MG63 (cell line): ENCODE measurements around the gene SYCP2. TPM values are rescaled to one million over a fixed set of nuclear protein-coding genes. Genes with fewer than 3 reads are reported as not detected.
"Not testable (repeated sequence)": the region's sequence is repeated elsewhere in the genome, so short reads cannot be mapped to it uniquely, and the experiment has no call there.

ENCODE experiments used
- DNase-seq: peaks from one replicate; pipeline ENCODE4 v3.0.0-alpha.2; 2020
- H3K27me3 ChIP-seq: fragments of 250-450 bp; sonication (Bioruptor Pico); 2 replicates; pipeline ENCODE4 v1.5.1; 2020; ENCODE audit warnings: mild to moderate bottlenecking, moderate library complexity
- H3K36me3 ChIP-seq: fragments of 250-450 bp; sonication (Bioruptor Pico); 2 replicates; pipeline ENCODE4 v1.5.1; 2020; ENCODE audit warnings: mild to moderate bottlenecking, moderate library complexity
- H3K4me3 ChIP-seq: fragments of 250-450 bp; sonication (Bioruptor Pico); 2 replicates; pipeline ENCODE4 v1.5.1; 2020; ENCODE audit warnings: mild to moderate bottlenecking, moderate library complexity
- H3K9me3 ChIP-seq: fragments of 250-450 bp; sonication (Bioruptor Pico); 2 replicates; pipeline ENCODE4 v1.5.1; 2020; ENCODE audit warnings: mild to moderate bottlenecking, moderate library complexity
- total RNA-seq: library from RNA; depleted of rRNA; stranded (reverse); fragments of >200 nt; shearing (Covaris generic); gene quantifications from 2 replicates; pipeline ENCODE4 v1.2.3, GENCODE V29; 2014; ENCODE audit warnings: low replicate concordance; rRNA removed

The SYCP2 gene, protein sequence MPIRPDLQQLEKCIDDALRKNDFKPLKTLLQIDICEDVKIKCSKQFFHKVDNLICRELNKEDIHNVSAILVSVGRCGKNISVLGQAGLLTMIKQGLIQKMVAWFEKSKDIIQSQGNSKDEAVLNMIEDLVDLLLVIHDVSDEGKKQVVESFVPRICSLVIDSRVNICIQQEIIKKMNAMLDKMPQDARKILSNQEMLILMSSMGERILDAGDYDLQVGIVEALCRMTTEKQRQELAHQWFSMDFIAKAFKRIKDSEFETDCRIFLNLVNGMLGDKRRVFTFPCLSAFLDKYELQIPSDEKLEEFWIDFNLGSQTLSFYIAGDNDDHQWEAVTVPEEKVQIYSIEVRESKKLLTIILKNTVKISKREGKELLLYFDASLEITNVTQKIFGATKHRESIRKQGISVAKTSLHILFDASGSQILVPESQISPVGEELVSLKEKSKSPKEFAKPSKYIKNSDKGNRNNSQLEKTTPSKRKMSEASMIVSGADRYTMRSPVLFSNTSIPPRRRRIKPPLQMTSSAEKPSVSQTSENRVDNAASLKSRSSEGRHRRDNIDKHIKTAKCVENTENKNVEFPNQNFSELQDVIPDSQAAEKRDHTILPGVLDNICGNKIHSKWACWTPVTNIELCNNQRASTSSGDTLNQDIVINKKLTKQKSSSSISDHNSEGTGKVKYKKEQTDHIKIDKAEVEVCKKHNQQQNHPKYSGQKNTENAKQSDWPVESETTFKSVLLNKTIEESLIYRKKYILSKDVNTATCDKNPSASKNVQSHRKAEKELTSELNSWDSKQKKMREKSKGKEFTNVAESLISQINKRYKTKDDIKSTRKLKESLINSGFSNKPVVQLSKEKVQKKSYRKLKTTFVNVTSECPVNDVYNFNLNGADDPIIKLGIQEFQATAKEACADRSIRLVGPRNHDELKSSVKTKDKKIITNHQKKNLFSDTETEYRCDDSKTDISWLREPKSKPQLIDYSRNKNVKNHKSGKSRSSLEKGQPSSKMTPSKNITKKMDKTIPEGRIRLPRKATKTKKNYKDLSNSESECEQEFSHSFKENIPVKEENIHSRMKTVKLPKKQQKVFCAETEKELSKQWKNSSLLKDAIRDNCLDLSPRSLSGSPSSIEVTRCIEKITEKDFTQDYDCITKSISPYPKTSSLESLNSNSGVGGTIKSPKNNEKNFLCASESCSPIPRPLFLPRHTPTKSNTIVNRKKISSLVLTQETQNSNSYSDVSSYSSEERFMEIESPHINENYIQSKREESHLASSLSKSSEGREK (N-terminal part only)
- total RNA-seq, result 0.16 and 1.2 TPM in 2 replicates

DNA sequence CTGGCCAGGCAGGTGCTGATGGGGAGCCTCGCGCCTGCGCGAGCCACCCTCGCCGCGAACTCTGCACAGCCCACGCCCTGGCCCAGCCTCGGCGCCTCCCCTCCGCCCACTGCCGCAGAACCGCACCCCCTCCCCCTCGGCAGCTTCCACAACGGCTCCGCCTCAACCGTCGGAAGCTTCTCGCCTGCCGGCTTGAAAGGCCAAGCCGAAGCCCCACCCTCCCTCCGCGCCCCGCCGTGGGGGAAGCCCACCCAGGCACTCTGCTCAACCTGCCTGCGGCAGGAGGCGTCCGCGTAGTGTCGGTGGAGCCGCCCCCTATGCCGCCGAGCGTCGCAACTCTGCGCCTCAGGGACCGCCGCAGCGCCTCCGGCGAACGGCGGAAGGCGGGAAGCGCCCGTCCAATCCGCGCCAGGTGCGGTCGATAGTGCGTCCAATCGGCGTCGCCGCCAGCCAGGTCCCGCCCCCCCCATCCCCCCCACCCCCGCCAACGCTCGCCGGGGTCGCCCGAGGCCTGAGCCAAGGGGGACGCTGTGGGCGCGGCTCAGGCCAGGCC is at the start of gene SYCP2:
SYCP2 (minus strand) TSS at position 342 of the 553 bp plus-strand sequence. CDS start 11,224 bp downstream, outside the sequence.
- peak; percentile 62 for DNase-seq

DNA sequence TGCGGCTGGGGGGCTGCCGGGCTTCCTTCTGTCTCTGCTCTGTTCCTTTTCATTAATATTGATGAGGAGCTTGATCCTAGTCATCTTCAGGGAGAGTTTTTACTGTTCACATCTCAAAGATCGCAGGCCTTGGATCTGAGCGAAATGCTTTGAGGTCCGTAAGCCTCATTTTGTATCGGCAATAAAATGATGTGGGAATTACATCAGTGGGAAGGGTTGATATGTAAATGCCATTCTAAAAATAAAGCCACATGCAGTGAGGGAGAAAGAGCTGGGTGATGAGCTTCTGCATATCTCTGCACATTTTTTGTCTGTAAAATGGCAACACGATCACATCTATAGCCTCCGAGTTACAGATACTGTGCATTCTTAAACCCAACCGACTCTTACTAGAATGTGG is 49.6 kb upstream of the SYCP2 start:
- Histone ChIP-seq H3K4me3 (no peak overlapping the region), H3K36me3 (no peaks in the 10 kb centered on the region), H3K9me3 (no peaks in the 10 kb centered on the region), H3K27me3 (no peaks in the 10 kb centered on the region)
- DNase-seq, result no peak

More for the DNA sequence above, at the start of gene SYCP2:
- Histone ChIP-seq H3K4me3 (peak within 1 kb of the TSS; percentile 72), H3K36me3 (peaks cover 3% of the 10 kb centered on the region; the same call in 1 of the 2 replicates), H3K9me3 (no peaks in the 10 kb centered on the region), H3K27me3 (no peaks in the 10 kb centered on the region)

DNA sequence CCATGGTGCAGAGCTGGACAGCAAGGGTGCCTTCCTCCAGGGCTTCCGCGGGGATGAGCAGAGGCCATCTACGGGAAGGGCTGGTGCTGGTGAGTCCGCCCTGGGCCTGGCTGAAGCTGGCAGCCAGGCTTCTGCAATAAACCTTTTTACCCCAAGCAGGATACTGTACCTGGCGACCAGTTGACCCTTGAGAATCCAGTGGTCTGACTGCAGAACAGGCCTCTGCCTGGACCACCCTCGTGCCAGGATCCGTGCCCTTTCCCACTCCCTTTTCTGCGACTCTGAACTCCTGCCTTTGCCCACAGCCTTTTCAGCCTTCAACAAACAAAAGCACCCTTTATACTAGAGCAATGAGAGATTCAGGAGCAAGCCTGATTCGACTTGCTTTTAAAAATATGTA is 43.6 kb upstream of the SYCP2 start:
- H3K4me3 ChIP-seq, result no peak overlapping the region
- H3K9me3 ChIP-seq, result no peaks in the 10 kb centered on the region
- DNase-seq, result no peak
- no peaks in the 10 kb centered on the region for H3K27me3 ChIP-seq
- H3K36me3 ChIP-seq, result no peaks in the 10 kb centered on the region

DNA sequence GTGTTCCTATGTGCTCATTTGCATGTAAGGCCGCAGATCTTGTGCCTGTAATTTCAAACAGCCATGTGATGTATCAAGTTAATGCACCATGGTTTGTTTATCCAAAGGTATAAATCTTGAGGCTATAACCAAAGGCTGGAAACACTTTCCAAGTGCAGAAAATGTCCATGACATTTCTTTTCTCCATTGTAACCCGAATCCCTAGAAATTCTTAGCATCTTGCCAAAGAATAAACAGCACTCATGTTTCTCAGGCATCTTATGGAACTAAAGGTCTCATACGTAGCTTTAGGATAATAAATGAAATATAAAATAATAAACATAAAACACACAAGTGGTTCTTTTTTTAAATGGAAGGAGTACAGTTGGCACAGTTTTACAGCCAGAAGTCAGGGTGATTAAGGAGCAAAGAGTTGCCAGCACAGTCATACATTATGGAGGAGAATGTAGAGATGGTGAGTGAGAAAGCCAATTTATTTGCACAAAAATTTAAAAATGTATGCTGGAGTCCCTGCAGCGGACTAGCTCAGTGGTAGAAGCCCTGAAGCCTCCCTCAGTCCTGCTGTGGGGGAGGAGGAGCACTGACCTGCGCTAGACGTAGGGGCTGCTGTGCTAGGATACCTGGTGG is 42.8 kb upstream of the SYCP2 start:
- no peak for DNase-seq
- H3K36me3 ChIP-seq, result no peaks in the 10 kb centered on the region
- no peak overlapping the region for H3K4me3 ChIP-seq
- H3K27me3 ChIP-seq, result no peaks in the 10 kb centered on the region
- no peaks in the 10 kb centered on the region for H3K9me3 ChIP-seq

DNA sequence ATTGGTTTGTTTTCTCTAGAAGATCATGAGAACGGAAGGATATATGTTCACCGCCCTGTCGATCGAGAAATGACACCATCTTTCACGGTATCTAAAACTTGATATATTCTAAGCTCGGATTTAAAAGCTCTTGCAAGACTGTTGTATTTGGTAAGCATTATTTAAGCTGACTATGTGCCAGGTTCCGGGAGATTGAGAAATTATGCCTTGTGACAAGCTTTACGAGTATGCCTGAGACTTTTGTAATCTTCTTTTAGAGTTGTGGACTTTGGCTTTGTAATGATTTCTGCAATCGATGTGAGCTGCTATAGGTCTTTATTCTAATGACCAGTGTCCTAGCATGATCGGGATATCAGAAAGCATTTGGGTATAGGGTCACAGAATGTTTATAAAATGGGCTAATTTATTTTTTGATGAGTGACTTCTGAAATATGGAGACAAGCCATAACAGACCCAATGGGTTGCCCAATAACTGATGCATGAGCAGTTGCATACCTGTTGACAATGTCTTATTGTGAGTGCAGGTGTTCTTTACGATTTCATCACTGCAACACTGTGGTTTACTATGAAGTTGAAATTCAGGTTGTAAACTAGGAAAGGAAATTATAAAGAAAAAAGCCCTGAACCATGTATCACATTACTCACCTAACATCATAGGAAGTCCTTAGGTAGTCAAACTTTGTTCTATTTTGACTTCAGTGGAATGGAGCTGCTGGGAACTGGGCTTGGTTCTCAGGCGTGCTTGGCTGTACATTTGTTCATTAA is 38.8 kb upstream of the SYCP2 start:
- no peak for DNase-seq
- Histone ChIP-seq H3K9me3 (no peaks in the 10 kb centered on the region), H3K27me3 (no peaks in the 10 kb centered on the region), H3K4me3 (no peak overlapping the region), H3K36me3 (no peaks in the 10 kb centered on the region)

DNA sequence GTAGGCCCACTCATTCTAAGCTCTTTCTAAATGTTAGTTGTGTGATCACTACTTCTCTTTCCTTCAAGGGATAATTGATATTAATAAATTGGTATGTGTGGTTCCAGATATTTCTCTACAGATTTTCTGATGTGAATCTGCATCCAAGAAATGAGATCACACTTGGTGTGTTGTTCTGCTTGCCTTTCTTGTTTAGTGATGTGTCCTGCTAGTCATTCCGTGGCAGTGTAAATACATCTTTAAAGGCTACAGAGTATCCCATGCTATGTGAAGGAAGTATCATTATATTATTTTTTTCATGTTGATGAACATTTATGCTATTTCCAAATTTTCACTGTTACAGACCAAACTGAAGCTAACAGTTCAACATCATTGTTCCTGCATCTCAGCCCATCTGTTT is 38.0 kb upstream of the SYCP2 start:
- no peak for DNase-seq
- Histone ChIP-seq H3K27me3 (no peaks in the 10 kb centered on the region), H3K4me3 (no peak overlapping the region), H3K9me3 (no peaks in the 10 kb centered on the region), H3K36me3 (no peaks in the 10 kb centered on the region)

DNA sequence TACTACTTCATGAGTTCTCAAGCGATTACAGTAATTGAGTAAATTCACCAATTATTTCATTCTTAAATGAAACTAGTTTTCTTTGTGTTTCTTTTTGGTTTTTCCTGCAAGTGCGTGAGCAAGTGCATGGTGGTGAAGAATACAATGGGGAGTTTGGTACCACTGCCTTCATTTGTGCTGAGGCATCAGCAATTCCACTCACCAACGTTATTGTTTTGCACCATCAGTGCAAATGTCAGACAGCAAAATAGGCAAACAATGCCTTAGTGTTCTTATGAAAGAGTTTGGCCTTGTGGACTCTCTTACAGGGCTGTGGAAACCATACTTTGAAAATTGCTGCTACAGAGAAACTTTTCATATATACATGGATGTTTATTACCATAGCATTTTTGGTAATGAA is 33.0 kb upstream of the SYCP2 start:
- H3K9me3 ChIP-seq, result no peaks in the 10 kb centered on the region
- no peaks in the 10 kb centered on the region for H3K36me3 ChIP-seq
- no peaks in the 10 kb centered on the region for H3K27me3 ChIP-seq
- no peak for DNase-seq
- H3K4me3 ChIP-seq, result no peak overlapping the region

DNA sequence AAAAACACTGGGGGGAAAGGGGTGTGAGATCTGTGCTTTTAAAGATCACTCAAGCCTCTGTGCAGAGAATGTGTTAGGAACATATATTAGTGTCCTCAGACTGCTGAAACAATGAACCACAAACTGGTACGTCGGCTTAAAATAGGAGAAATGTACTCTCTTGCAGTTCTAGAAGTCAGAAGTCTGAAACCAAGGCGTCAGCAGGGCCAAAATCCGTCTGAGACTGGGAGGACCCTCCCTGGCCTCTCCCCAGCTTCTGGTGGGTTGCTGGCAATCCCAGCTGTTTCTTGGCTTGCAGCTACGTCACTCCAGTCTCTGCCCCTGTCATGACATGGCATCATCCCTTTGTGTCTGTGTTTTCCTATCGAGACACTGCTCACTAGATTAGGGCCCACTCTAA is 28.7 kb upstream of the SYCP2 start:
- Histone ChIP-seq H3K27me3 (no peaks in the 10 kb centered on the region), H3K9me3 (no peaks in the 10 kb centered on the region)
- no peak for DNase-seq

DNA sequence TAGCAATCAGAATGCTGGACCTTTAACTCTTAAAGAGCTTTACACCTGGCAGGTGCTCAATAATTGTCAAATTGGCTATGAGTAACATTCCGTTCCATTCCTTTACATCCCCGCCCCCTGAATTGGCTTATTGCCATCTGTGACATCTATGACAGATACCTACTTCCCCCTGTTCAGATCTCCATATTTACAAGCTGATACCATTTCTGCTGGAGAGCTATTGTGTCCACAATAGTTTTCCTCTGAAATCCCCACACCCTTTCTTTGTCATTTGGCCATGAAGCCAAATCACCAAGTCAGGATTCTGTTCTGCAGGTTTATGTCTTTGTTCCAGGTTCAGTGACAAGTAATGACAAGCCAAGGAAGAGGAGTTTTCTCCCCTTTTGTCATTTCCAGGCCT is 28.0 kb upstream of the SYCP2 start:
- DNase-seq, result no peak
- Histone ChIP-seq H3K36me3 (no peaks in the 10 kb centered on the region), H3K27me3 (no peaks in the 10 kb centered on the region), H3K4me3 (no peak overlapping the region), H3K9me3 (no peaks in the 10 kb centered on the region)

More for the DNA sequence above, 28.7 kb upstream of the SYCP2 start:
- no peaks in the 10 kb centered on the region for H3K36me3 ChIP-seq
- no peak overlapping the region for H3K4me3 ChIP-seq

DNA sequence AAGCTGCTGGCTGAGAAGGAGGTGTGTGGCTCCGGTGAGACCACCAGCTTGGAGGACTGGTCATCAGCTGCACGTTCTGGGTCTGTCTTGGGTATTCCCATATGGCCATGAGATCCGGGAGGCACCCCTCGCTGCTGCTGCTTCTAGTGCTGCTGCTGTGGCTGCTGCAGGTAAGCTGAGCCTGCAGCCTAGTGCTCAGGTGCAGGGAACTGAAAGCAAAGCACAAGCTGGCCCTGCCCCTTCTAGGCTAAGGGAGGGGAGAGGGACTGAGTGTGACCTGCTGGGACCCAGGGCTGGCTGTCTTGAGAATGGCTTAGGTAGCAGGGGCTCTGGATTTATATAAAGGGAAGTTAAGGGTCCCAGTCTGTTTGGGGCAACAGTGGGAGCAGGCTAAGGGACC is 25.2 kb upstream of the SYCP2 start:
- Histone ChIP-seq H3K4me3 (no peak overlapping the region), H3K9me3 (no peaks in the 10 kb centered on the region)

DNA sequence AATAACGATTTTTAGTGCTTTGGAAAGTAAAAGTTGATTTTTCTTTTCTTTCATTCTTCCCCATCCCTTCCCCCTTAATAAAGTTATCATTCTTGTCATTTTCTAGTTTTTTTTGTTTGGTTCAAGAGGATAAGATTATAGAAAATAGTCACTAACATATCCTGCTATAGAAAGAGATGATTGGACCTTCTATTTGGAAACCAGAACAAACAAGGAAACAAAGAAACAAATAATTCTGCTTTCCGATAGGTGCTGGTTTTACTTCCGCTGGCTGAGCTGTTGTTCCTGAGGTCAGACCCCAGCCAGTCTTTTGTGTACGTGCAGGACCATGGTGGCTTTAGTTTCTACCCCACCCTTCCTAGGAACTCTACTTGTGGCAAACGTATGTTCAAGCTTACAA is 24.7 kb upstream of the SYCP2 start, which contains the start of gene CDH26:
CDH26 (plus strand) TSS at position 301 of the 400 bp plus-strand sequence. CDS start 304 bp downstream, outside the sequence.
- no peaks in the 10 kb centered on the region for H3K36me3 ChIP-seq
- H3K4me3 ChIP-seq, result no peak within 1 kb of the TSS
- DNase-seq, result no peak
- no peaks in the 10 kb centered on the region for H3K27me3 ChIP-seq
- no peaks in the 10 kb centered on the region for H3K9me3 ChIP-seq

More for the DNA sequence above, 25.2 kb upstream of the SYCP2 start:
- no peak for DNase-seq
- Histone ChIP-seq H3K36me3 (no peaks in the 10 kb centered on the region), H3K27me3 (no peaks in the 10 kb centered on the region)

DNA sequence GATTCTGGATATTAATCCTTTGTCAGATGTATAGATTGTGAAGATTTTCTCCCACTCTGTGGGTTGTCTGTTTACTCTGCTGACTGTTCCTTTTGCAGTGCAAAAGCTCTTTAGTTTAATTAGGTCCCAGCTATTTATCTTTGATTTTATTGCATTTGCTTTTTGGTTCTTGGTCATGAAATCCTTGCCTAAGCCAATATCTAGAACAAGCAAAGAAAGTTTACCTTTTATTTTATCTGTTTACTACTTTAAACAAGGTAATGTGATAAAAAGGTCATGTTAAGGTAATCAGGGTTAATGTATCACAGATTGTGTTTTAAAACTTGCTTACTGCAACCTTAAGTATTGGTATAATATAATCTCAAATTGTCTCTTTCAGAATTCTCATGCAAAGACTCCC is 24.1 kb upstream of the SYCP2 start:
- not testable (repeated sequence) for DNase-seq, H3K27me3 ChIP-seq, H3K9me3 ChIP-seq, H3K36me3 ChIP-seq, H3K4me3 ChIP-seq

DNA sequence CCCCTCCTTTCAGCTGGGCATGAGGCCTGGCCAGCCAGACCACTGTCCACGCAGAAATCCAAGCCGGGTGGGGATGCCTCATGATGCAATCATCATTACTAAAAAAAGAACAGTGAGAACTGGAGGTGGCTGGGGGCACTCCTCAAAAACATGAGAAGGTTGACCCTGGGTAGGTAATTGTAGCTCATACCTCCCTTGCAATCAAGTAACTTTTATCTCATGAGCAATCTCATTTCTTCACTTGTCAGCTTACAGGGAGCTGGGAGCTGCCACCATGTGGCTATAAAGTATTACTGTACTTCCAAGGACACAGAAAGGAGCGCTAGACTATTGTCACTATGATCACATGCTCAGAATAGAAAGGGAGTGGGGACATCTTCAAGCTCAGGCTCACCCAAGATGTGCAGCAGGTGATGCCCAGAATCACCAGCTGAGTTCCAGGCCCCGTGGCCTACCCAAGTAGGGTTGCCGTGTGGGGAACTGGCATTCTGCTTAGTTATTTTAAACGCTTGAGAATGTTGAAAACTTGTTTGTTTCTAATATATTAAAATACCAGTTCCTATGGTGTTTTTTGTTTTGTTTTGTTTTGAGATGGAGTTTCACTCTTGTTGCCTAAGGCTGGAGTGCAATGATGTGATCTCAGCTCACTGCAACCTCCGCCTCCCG is 21.8 kb upstream of the SYCP2 start:
- Histone ChIP-seq H3K4me3 (no peak overlapping the region), H3K27me3 (no peaks in the 10 kb centered on the region), H3K9me3 (no peaks in the 10 kb centered on the region), H3K36me3 (no peaks in the 10 kb centered on the region)
- no peak for DNase-seq

DNA sequence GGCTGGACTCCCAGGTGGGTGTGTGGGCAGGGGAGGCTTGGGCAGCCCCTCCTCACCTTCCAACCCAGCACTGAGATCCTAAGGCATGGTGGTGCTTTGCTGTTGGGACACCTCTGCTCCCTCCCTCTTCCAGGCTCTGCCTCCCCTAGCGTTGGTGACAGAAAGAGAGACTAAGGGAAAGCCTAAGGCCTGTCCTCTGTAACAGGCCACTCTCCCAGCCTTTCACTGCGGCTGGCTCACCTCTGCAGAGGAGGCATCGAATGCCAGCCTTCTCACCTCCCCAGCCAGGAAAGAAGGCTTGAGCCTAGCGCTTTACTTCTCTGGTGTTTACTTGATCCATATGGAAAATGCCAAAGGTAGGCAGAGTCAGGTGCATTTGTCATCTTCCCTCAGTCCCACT is 21.3 kb upstream of the SYCP2 start:
- no peaks in the 10 kb centered on the region for H3K36me3 ChIP-seq
- no peak for DNase-seq
- no peaks in the 10 kb centered on the region for H3K9me3 ChIP-seq
- no peak overlapping the region for H3K4me3 ChIP-seq
- no peaks in the 10 kb centered on the region for H3K27me3 ChIP-seq

DNA sequence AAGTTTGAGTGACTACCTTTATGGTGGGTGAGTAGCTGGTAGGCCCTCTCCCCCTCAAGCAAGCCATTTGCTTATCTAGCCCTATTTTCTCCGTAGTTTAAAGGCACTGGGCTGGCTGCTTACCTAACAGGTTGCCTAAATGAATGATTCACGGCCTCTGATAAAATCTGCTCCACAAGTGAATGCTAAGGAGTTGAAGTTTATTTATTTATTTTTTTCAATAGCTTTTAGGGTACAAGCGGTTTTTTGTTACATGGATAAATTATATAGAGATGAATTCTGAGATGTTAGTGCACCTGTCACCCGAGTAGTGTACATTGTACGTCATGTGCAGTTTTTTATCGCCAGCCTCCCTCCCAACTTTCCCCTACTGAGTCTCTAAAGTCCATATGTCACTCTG is 16.5 kb upstream of the SYCP2 start:
- H3K9me3 ChIP-seq, result no peaks in the 10 kb centered on the region
- peaks cover 10% of the 10 kb centered on the region; the same call in 1 of the 2 replicates for H3K36me3 ChIP-seq
- no peak overlapping the region for H3K4me3 ChIP-seq
- no peak for DNase-seq
- H3K27me3 ChIP-seq, result no peaks in the 10 kb centered on the region
